Caco-2 (cell line): Measurements from ENCODE around the gene DDT. TPM values are rescaled to one million over a fixed set of nuclear protein-coding genes. Genes with fewer than 3 reads are reported as not detected.
A peak's percentile ranks its signal among the peaks of the same experiment; 100 is the strongest.

ENCODE experiments used
- BruUV-seq: library from RNA; stranded (reverse); fragments of 400-500 nt; replicated peaks from 2 replicates; lab custom pipeline; 2021; lab: Mats Ljungman, UMichigan
- CTCF ChIA-PET: fragments of 300-600 bp; sonication (Branson Sonifier 250); formaldehyde crosslinking; loops from one replicate; lab custom pipeline; 2022; ENCODE audit warnings: antibody characterized with exemption; lab: Charles Lee
- POLR2A ChIA-PET: fragments of 300-600 bp; sonication (Branson Sonifier 250); formaldehyde crosslinking; loops from one replicate; lab custom pipeline; 2022; ENCODE audit warnings: antibody characterized with exemption; lab: Charles Lee
- DNase-seq, 2 experiments: peaks; one replicate each; pipeline versions ENCODE4 v3.0.0 to v3.0.0-alpha.2; 2020 to 2022
- H3K27me3 ChIP-seq: replicated peaks from 2 replicates; pipeline ENCODE4 v1.6.0; 2011; ENCODE audit warnings: low read length; ENCODE audit not compliant: control insufficient read depth, insufficient read depth
- H3K36me3 ChIP-seq: 2 replicates; pipeline ENCODE4 v1.5.1; 2011; ENCODE audit warnings: low read length; ENCODE audit not compliant: control insufficient read depth, insufficient read depth
- H3K4me1 ChIP-seq: fragments of 250-450 bp; sonication (Bioruptor Pico); 2 replicates; pipeline ENCODE4 v1.5.1; 2020; ENCODE audit warnings: mild to moderate bottlenecking
- H3K4me3 ChIP-seq: 2 replicates; pipeline ENCODE4 v1.5.1; 2011; ENCODE audit warnings: low read depth, mild to moderate bottlenecking, control low read depth, low read length
- H3K9me3 ChIP-seq: fragments of 250-450 bp; sonication (Bioruptor Pico); 2 replicates; pipeline ENCODE4 v1.5.1; 2020; ENCODE audit warnings: mild to moderate bottlenecking, moderate library complexity
- H3K27ac Mint-ChIP-seq: one replicate; pipeline ENCODE4 v1.8.0; 2022; ENCODE audit warnings: mixed read lengths; ENCODE audit not compliant: unreplicated experiment
- H3K27me3 Mint-ChIP-seq: one replicate; pipeline ENCODE4 v1.8.0; 2022; ENCODE audit warnings: mixed read lengths; ENCODE audit not compliant: insufficient read depth, unreplicated experiment
- H3K36me3 Mint-ChIP-seq: one replicate; pipeline ENCODE4 v1.8.0; 2022; ENCODE audit warnings: mild to moderate bottlenecking, mixed read lengths; ENCODE audit not compliant: insufficient read depth, unreplicated experiment
- H3K4me1 Mint-ChIP-seq: one replicate; pipeline ENCODE4 v1.8.0; 2022; ENCODE audit warnings: low read depth, mixed read lengths; ENCODE audit not compliant: unreplicated experiment
- H3K4me3 Mint-ChIP-seq: one replicate; pipeline ENCODE4 v1.8.0; 2022; ENCODE audit warnings: mild to moderate bottlenecking, moderate library complexity, mixed read lengths; ENCODE audit not compliant: unreplicated experiment
- H3K9me3 Mint-ChIP-seq: one replicate; pipeline ENCODE4 v1.8.0; 2022; ENCODE audit warnings: mixed read lengths; ENCODE audit not compliant: unreplicated experiment
- CTCF ChIP-seq, 2 experiments: fragments of 200-600 bp in 1 of 2; IDR thresholded peaks; 1 replicate in 1 of 2; 2 replicates in 1 of 2; pipeline versions ENCODE4 v1.5.1 to v1.8.0; 2011 to 2022; ENCODE audit warnings: antibody characterized with exemption in 1 of 2, control low read depth in 1 of 2, inconsistent platforms in 1 of 2, low read depth in 1 of 2, low read length in 1 of 2, mild to moderate bottlenecking in 1 of 2, moderate library complexity in 1 of 2; ENCODE audit not compliant: insufficient read depth in 1 of 2, severe bottlenecking in 1 of 2, unreplicated experiment in 1 of 2
- intact Hi-C: fragments of 100-400 bp; cut with micrococcal nuclease; formaldehyde crosslinking; loops from one replicate; pipeline ENCODE4 v1.10.0; 2022; ENCODE audit not compliant: unreplicated experiment
- total RNA-seq: library from RNA; stranded (reverse); gene quantifications from 2 replicates; pipeline ENCODE4 v1.2.3, GENCODE V29; 2022

Gene DDT
- total RNA-seq, 1 experiment from 2014 or later = 123 TPM

GRCh38 chr22:23939017-23939357 lies 35.3 kb downstream of the DDT start:
- Histone ChIP-seq H3K9me3 (no peaks in the 10 kb centered on the region), H3K27me3 (no peaks in the 10 kb centered on the region), H3K4me1 (peaks cover 16% of the 10 kb centered on the region), H3K4me3 (no peak overlapping the region), H3K36me3 (no peaks in the 10 kb centered on the region)
- BruUV-seq = no TSS peak
- H3K36me3 Mint-ChIP-seq = no peaks in the 10 kb centered on the region
- H3K4me1 Mint-ChIP-seq = peaks cover 18% of the 10 kb centered on the region
- H3K4me3 Mint-ChIP-seq = no peak overlapping the region
- no peaks in the 10 kb centered on the region for H3K9me3 Mint-ChIP-seq
- POLR2A ChIA-PET = interaction anchor here (1.0 to 1.4 kb wide), 4 partner anchors 20 to 81 kb away, joined by 7 to 26 read pairs (median 10); partner anchors contain the start of genes MIF and SLC2A11
- no peak for TF ChIP-seq CTCF (IDR thresholded peaks at IDR 0.05; ENCODE audit: insufficient read depth in 1 of 2, low read depth in 1 of 2, low read length in 1 of 2, severe bottlenecking in 1 of 2, unreplicated experiment in 1 of 2)
- CTCF ChIA-PET = interaction anchor here (0.6 to 1.2 kb wide), 6 partner anchors 19 to 89 kb away, joined by 3 to 13 read pairs (median 8); partner anchors contain the start of gene MIF
- intact Hi-C loops = loop anchor here (2.0 kb wide), 1 partner anchor 44 kb away; the partner anchor contains the start of gene MIF
- H3K27me3 Mint-ChIP-seq = no peaks in the 10 kb centered on the region
- H3K27ac Mint-ChIP-seq = peak overlapping the region; percentile 88
- DNase-seq = no peak

GRCh38 chr22:23938328-23939016 lies 35.8 kb downstream of the DDT start:
- peak overlapping the region; percentile 88 for H3K27ac Mint-ChIP-seq
- no peaks in the 10 kb centered on the region for H3K9me3 Mint-ChIP-seq
- CTCF ChIA-PET = interaction anchor here (0.6 to 1.2 kb wide), 8 partner anchors 19 to 1134 kb away, joined by 3 to 13 read pairs (median 7); partner anchors contain the start of gene MIF

More at GRCh38 chr22:23938328-23939016, 35.8 kb downstream of the DDT start:
- peak overlapping the region; percentile 40 for H3K4me3 Mint-ChIP-seq
- H3K9me3 ChIP-seq = no peaks in the 10 kb centered on the region
- H3K36me3 Mint-ChIP-seq = no peaks in the 10 kb centered on the region
- no peaks in the 10 kb centered on the region for H3K36me3 ChIP-seq
- peaks cover 13% of the 10 kb centered on the region for H3K4me1 Mint-ChIP-seq
- BruUV-seq = no TSS peak
- POLR2A ChIA-PET = interaction anchor here (1.0 to 1.4 kb wide), 4 partner anchors 19 to 81 kb away, joined by 7 to 26 read pairs (median 10); partner anchors contain the start of genes MIF and SLC2A11
- no peak overlapping the region for H3K4me3 ChIP-seq
- no peak for TF ChIP-seq CTCF (IDR thresholded peaks at IDR 0.05; ENCODE audit: insufficient read depth in 1 of 2, low read depth in 1 of 2, low read length in 1 of 2, severe bottlenecking in 1 of 2, unreplicated experiment in 1 of 2)
- H3K27me3 Mint-ChIP-seq = no peaks in the 10 kb centered on the region
- DNase-seq = peak; percentile 68 to 81
- intact Hi-C loops = loop anchor here (2.0 kb wide), 1 partner anchor 44 kb away; the partner anchor contains the start of gene MIF
- peaks cover 16% of the 10 kb centered on the region for H3K4me1 ChIP-seq
- H3K27me3 ChIP-seq = no peaks in the 10 kb centered on the region
